Naive thymus-derived CD8-positive, alpha-beta T cell (primary cell): ENCODE data around the gene BCAS1. TPM values are rescaled to one million over a fixed set of nuclear protein-coding genes. Genes with fewer than 3 reads are reported as not detected.
A peak's percentile ranks its signal among the peaks of the same experiment; 100 is the strongest.

ENCODE experiments used
- ATAC-seq, 2 donors: fragments of 150-1000 bp; cut with Tn5 transposase in 1 of 2; sonication (Bioruptor Pico), chemical (Tn5 transposase) in 1 of 2; 1 replicate in 1 of 2; 2 replicates in 1 of 2; pipeline ENCODE4 v1.10.0; 2021; ENCODE audit warnings: mild to moderate bottlenecking in 2 of 2, moderate library complexity in 2 of 2
- POLR2A ChIA-PET: fragments of 350-600 bp; sonication (Branson Sonifier 250); formaldehyde crosslinking; loops from one replicate; lab custom pipeline; 2021; ENCODE audit warnings: antibody characterized with exemption; lab: Charles Lee
- DNase-seq, 10 donors: peaks; one replicate each; pipeline versions ENCODE4 v3.0.0 to v3.0.0-alpha.2; 2020 to 2022
- H3K27ac Mint-ChIP-seq, 10 donors: one replicate each; pipeline ENCODE4 v1.8.0; 2020 to 2022; ENCODE audit warnings: mild to moderate bottlenecking in 10 of 10, mixed read lengths in 10 of 10, moderate library complexity in 4 of 10, inconsistent platforms in 1 of 10
- H3K27me3 Mint-ChIP-seq, 5 donors: one replicate each; pipeline ENCODE4 v1.8.0; 2021 to 2022; ENCODE audit warnings: mixed read lengths in 5 of 5
- H3K36me3 Mint-ChIP-seq, 3 donors: one replicate each; pipeline ENCODE4 v1.8.0; 2020 to 2022; ENCODE audit warnings: mixed read lengths in 3 of 3, mild to moderate bottlenecking in 2 of 3, inconsistent platforms in 1 of 3
- H3K4me1 Mint-ChIP-seq, 4 donors: one replicate each; pipeline ENCODE4 v1.8.0; 2021 to 2022; ENCODE audit warnings: mixed read lengths in 4 of 4
- H3K4me3 Mint-ChIP-seq, 10 donors: one replicate each; pipeline ENCODE4 v1.8.0; 2020 to 2022; ENCODE audit warnings: mild to moderate bottlenecking in 10 of 10, mixed read lengths in 10 of 10, moderate library complexity in 6 of 10, inconsistent platforms in 1 of 10
- H3K9me3 Mint-ChIP-seq, 9 donors: one replicate each; pipeline ENCODE4 v1.8.0; 2020 to 2022; ENCODE audit warnings: mixed read lengths in 9 of 9, mild to moderate bottlenecking in 3 of 9, inconsistent platforms in 1 of 9, moderate library complexity in 1 of 9
- polyA plus RNA-seq, 3 donors: library from polyadenylated mRNA; unstranded; fragments of 300-500 nt; fragmentation: Illumina TruSeq; gene quantifications; one replicate each; pipeline ENCODE4 v1.2.3, GENCODE V29; 2021
- total RNA-seq, 8 experiments: library from RNA in 2 of 8; stranded (reverse) in 2 of 8; gene quantifications; one replicate each; pipeline ENCODE4 v1.2.3 and lab custom pipeline; 2021 to 2026

The BCAS1 gene
- total and polyA plus RNA-seq, 5 experiments from 2014 or later: not detected

DNA sequence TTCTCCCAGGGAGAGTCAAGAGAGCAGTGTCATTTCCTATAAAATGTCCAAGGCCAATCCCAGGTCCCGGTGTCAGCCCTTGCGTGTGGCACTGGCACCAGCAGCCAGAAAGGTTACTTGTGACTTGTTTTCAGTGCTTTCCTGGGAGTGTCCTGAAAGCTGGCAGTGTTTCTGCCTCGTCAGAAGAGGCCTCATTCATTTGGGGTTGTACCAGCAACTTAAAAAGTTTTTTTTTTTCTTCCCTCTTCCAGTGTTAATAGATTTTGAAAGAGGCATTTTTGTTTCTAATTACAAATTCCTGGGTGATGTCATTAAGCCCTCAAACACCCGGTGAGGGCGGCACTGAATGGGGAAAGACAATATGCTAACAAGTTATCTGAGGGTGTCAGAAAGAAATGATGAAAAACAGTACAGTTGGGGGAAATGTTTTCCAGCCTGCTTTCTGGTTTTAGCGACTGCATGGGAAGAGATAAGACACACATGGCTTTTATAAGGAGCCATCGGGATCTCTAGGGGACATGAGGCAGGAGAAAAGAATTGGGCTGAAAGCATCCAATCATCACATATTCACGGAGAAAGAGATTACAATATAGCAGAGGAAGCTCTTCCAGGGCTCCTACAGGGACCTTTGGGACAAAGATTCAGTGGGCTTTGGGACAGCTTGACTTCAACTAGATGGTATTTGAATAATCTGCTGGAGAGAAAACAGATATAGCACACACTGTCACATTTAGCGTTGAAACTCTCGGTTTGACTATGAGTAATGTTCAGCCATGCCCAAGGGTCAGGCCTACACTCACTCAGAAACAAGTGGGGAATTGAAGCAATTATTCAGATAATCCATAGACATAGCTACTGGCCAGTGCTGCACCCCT is 153.0 kb downstream of the BCAS1 start:
- ATAC-seq (no peak), DNase-seq (no peak)
- Mint-ChIP-seq H3K4me3 (peak overlapping the region in 2 of 10 donors; percentile 7 to 47), H3K27ac (peak overlapping the region in 5 of 10 donors; percentile 6 to 77 (median 69)), H3K9me3 (no peaks in the 10 kb centered on the region), H3K27me3 (no peaks in the 10 kb centered on the region), H3K4me1 (peaks cover 14 to 47% (median 27%) of the 10 kb centered on the region in 4 donors), H3K36me3 (no peaks in the 10 kb centered on the region)
- POLR2A ChIA-PET: interaction anchor here (0.6 to 3.2 kb wide), 13 partner anchors 10 to 362 kb away, joined by 3 to 18 read pairs (median 5); no protein-coding TSS in a partner anchor

DNA sequence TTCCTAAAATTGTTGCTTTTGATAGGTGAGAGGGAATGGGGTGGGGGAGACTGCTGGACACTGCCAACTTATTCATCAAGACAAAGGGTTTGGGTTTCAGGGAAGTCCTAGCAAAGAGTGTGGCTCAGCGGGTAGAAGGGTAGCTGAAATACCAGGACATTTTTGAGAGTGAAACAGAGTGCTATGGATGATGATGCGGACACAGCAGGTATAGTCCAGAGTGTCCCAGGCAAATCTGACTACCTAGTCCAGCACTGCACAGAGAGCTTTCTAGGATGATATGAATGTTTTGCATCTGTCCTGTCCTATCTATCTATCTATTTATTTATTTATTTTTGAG is 154.3 kb downstream of the BCAS1 start:
- Mint-ChIP-seq H3K4me3 (peak overlapping the region; percentile 93 to 98 (median 96)), H3K27ac (peak overlapping the region; percentile 90 to 95 (median 94)), H3K4me1 (peaks cover 21 to 44% (median 31%) of the 10 kb centered on the region in 4 donors), H3K27me3 (no peaks in the 10 kb centered on the region), H3K9me3 (no peaks in the 10 kb centered on the region), H3K36me3 (no peaks in the 10 kb centered on the region)
- POLR2A ChIA-PET: interaction anchor here (0.6 to 3.2 kb wide), 22 partner anchors 9 to 337 kb away, joined by 3 to 18 read pairs (median 4); no protein-coding TSS in a partner anchor
- ATAC-seq (peak in 1 of 2 donors; percentile 9), DNase-seq (no peak)

DNA sequence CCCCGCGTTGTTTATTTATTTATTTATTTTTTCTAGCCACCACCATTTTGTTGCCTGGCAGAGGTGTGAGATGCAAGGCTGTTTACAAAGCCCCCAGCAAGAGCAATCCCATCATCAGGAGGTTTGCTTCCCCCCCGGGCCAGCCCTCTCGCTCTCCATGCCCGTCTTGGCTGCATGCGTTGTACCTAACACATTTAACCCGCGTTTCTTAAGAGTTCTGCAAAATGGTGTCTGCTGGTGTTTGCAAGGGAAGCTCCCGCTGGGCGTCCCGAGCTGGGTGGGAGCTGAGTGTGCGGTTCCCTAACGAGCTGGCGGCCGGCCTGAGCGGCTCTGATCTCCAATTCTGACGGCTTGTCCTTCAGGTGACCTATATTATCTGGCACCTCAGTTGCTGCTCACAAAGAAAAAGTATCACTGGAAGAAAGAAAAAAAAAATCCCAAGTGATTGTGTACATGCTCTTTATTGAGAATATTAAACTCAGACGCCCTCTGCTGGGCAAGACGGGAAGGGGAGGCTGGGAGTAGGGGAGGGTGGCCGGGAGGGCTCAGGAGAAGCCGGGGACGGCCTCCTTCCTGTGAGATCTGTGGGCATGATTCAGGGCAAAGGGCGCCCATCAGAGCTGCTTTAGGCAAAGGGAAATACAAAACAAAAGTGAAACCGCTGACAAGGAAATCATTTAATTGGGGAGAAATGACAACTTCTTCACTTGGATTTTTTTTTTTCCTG is 154.8 kb downstream of the BCAS1 start:
- peak; percentile 95 to 98 for ATAC-seq
- DNase-seq: peak; percentile 79 to 96 (median 90)
- H3K9me3 Mint-ChIP-seq: no peaks in the 10 kb centered on the region
- H3K27ac Mint-ChIP-seq: peak overlapping the region; percentile 90 to 95 (median 94)
- no peaks in the 10 kb centered on the region for H3K36me3 Mint-ChIP-seq
- POLR2A ChIA-PET: interaction anchor here (0.6 to 3.2 kb wide), 25 partner anchors 9 to 336 kb away, joined by 3 to 18 read pairs (median 4); no protein-coding TSS in a partner anchor
- no peaks in the 10 kb centered on the region for H3K27me3 Mint-ChIP-seq
- peak overlapping the region; percentile 93 to 98 (median 96) for H3K4me3 Mint-ChIP-seq
- H3K4me1 Mint-ChIP-seq: peaks cover 23 to 42% (median 31%) of the 10 kb centered on the region in 4 donors

DNA sequence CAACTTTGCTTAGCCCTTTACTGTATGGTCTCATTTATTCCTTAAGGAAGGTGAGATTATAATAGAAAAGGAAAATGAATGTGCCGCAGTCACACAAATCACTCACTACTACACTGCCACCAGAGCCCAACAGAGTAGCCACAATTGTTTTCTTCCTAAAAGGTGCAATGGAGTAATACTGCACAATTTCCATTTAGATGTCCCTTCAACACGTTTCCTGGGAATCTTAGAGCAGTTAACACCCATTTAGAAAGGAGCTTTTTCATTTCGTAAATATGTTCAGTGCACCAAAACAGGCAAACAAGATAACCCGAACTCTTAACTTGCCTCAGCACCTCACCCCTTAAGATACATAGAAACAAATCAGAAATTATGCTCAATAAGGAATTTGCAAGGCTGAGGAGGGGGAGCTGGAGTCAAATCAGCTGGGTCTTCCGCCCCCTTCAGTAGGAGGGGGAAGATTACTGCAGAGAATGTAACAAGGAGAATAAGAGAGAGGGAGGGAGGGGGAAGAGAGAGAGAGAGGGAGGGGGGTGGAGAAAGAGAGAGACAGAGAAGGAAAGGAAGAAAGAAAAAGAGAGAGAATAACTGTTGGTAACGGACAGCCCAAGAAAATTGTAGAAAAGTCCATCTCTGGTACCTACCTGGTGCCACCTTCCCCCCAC is 155.5 kb downstream of the BCAS1 start:
- Mint-ChIP-seq H3K27me3 (no peaks in the 10 kb centered on the region), H3K4me1 (peaks cover 26 to 46% (median 31%) of the 10 kb centered on the region in 4 donors), H3K9me3 (no peaks in the 10 kb centered on the region), H3K36me3 (no peaks in the 10 kb centered on the region), H3K27ac (peak overlapping the region; percentile 90 to 95 (median 94)), H3K4me3 (peak overlapping the region; percentile 93 to 98 (median 96))
- POLR2A ChIA-PET: interaction anchor here (0.5 to 3.2 kb wide), 19 partner anchors 8 to 348 kb away, joined by 3 to 18 read pairs (median 4); no protein-coding TSS in a partner anchor
- no peak for ATAC-seq
- DNase-seq: no peak

DNA sequence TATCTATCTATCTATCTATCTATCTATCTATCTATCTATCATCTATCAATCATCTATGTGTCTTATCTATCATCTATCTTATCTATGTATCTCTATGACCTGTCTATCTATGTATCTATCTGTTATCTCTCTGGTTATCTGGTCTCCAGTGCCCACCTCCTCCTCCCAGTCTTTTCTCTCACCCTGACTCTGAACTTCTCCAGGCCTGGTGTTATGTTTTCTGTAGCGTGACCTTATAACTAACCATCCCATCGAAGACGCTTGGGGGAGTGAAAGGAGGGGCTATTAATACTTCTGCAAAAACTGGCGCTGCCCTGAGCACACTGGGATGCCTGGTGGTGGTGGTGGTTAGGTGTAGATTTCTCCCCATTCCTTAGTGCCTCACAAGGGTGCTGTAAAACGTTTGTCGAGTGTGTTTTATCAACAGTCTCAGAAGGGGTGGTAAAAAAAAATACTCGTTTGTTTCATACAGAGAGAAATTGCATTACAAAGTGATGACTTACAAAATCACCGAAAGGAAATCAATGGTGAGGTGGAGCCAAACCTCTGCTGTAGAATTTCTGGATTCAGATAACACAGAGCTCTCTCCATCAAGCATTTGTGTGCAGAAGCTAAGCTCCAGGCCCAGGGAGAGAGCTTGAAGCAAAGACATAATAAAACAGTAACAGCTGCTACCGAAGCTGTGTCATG is 156.2 kb downstream of the BCAS1 start:
- peaks cover 26 to 49% (median 31%) of the 10 kb centered on the region in 4 donors for H3K4me1 Mint-ChIP-seq
- H3K27ac Mint-ChIP-seq: peak overlapping the region; percentile 37 to 95 (median 92)
- no peaks in the 10 kb centered on the region for H3K36me3 Mint-ChIP-seq
- DNase-seq (no peak), ATAC-seq (no peak)
- H3K9me3 Mint-ChIP-seq: no peaks in the 10 kb centered on the region
- H3K27me3 Mint-ChIP-seq: no peaks in the 10 kb centered on the region
- POLR2A ChIA-PET: interaction anchor here (0.5 to 3.2 kb wide), 12 partner anchors 7 to 347 kb away, joined by 3 to 18 read pairs (median 4); no protein-coding TSS in a partner anchor
- H3K4me3 Mint-ChIP-seq: peak overlapping the region in 8 of 10 donors; percentile 30 to 98 (median 95)

DNA sequence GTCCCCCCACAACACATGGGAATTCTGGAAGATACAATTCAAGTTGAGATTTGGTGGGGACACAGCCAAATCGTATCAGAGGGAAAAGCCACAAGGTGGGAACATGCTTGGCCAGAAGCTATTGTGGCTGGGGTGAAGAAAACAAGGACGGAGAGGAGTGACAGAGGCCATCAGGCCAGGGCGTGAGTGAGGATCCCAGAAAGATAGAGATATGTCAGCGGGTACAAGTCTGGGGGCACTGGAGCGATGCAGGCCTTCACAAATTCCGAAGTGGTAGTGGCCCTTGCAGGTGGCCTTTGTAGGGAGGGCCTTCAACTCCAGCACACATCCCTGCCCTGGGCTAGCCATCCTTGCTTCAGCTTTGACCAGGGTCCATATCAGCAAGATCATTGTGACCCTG is 159.1 kb downstream of the BCAS1 start:
- POLR2A ChIA-PET: interaction anchor here (0.6 to 1.4 kb wide), 4 partner anchors 11 to 317 kb away, joined by 3 to 8 read pairs (median 4); no protein-coding TSS in a partner anchor
- Mint-ChIP-seq H3K4me1 (peaks cover 28 to 50% (median 40%) of the 10 kb centered on the region in 4 donors), H3K27ac (peak overlapping the region in 3 of 10 donors; percentile 12 to 82 (median 67)), H3K27me3 (no peaks in the 10 kb centered on the region), H3K9me3 (no peaks in the 10 kb centered on the region), H3K4me3 (no peak overlapping the region), H3K36me3 (no peaks in the 10 kb centered on the region)
- no peak for DNase-seq
- no peak for ATAC-seq

DNA sequence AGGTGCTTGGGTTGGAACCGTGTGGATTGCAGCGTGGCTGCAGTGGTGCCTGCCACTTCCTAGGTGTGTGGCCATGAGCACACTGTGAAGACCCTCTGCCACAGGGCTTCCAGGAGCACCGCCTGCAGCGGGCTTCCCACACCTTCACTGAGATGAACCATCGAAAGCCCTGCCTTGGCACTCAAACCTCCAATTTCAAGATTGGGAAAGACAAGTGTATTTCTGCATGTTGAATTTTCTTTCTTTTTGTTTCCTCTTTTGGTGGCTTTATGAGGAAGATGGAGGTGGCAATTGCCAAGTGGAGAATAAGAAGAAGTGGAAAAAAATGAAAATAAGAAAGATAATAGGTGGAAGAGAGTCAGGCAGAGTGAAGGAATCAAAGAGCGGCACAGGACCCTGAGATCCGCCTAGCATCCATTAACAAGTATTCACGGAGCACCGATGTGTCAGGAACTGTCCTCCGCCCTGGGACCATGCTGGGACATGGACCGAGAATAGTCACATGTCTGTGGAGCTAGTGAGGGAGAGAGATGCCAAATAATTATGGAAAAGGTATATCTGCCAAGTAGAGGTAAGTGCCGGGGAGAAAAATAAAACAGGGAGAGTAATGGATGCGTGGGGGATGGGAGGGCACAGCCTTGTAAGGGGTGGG is 159.9 kb downstream of the BCAS1 start:
- Mint-ChIP-seq H3K36me3 (no peaks in the 10 kb centered on the region), H3K27ac (peak overlapping the region in 3 of 10 donors; percentile 28 to 80 (median 67)), H3K4me1 (peaks cover 24 to 48% (median 35%) of the 10 kb centered on the region in 4 donors), H3K4me3 (no peak overlapping the region), H3K9me3 (no peaks in the 10 kb centered on the region), H3K27me3 (no peaks in the 10 kb centered on the region)
- POLR2A ChIA-PET: no interaction called here
- no peak for DNase-seq
- ATAC-seq: no peak

DNA sequence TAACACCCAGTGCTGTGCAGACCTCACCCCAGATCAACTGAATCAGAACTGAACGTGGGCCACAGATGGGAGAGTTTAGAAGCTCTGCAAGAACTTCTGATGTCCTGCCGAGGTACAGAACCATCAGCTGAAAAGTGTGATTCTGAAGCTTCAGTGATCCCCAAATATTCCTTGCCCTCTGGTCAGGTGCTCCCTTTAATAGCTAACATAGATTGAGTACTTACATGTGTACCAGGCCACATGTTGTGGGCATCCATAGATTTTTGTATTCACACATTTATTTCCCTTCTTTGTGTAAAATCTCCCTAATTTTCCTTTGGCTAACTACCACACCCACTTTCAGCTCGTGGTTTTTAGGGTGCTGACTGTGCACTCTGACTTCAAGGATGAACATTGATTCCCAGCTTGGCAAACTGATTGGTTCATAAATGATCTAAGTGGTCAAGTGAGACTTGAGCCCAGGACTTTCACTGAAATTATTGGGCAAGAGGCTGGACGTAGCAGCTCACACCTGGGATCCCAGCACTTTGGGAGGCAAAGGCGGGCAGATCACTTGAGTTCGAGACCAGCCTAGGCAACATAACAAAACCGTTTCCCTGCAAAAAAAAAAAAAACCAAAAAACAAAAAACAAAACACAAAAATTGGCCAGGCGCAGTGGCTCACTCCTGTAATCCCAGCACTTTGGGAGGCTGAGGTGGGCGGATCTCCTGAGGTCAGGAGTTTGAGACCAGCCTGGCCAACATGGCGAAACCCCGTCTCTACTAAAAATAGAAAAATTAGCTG is 162.2 kb downstream of the BCAS1 start:
- H3K27me3 Mint-ChIP-seq: no peaks in the 10 kb centered on the region
- H3K9me3 Mint-ChIP-seq: no peaks in the 10 kb centered on the region
- no peaks in the 10 kb centered on the region for H3K36me3 Mint-ChIP-seq
- no peak overlapping the region for H3K4me3 Mint-ChIP-seq
- H3K4me1 Mint-ChIP-seq: peaks cover 18 to 42% (median 30%) of the 10 kb centered on the region in 4 donors
- no peak for DNase-seq
- no peak for ATAC-seq
- peak overlapping the region in 2 of 10 donors; percentile 36 to 48 for H3K27ac Mint-ChIP-seq
- POLR2A ChIA-PET: interaction anchor here (0.6 to 1.8 kb wide), 5 partner anchors 9 to 341 kb away, joined by 3 to 14 read pairs (median 4); no protein-coding TSS in a partner anchor

DNA sequence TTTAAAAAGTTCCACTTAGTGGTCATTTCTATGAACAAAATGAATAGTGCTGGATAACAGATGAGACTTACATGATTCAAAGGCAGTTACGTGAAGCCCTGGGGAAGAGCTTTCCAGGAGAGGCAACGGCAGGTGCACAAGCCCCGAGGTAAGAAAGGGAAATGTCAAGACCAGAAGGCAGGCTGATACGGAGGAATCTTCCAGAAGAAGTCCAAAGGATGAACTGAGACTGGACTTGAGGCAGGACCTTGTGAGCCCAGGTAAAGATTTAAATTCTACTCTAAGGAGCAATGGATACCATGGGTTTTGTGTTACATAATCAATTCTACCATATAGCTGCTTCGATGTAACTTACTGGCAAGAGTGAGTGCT is 164.6 kb downstream of the BCAS1 start:
- peak overlapping the region in 3 of 10 donors; percentile 38 to 72 (median 57) for H3K27ac Mint-ChIP-seq
- no peak for DNase-seq
- no peak for ATAC-seq
- no peak overlapping the region for H3K4me3 Mint-ChIP-seq
- H3K4me1 Mint-ChIP-seq: peaks cover 20 to 45% (median 30%) of the 10 kb centered on the region in 4 donors
- POLR2A ChIA-PET: interaction anchor here (0.9 to 1.8 kb wide), 3 partner anchors 12 to 21 kb away, joined by 3 to 6 read pairs (median 3); no protein-coding TSS in a partner anchor
- no peaks in the 10 kb centered on the region for H3K36me3 Mint-ChIP-seq
- no peaks in the 10 kb centered on the region for H3K9me3 Mint-ChIP-seq
- no peaks in the 10 kb centered on the region for H3K27me3 Mint-ChIP-seq

DNA sequence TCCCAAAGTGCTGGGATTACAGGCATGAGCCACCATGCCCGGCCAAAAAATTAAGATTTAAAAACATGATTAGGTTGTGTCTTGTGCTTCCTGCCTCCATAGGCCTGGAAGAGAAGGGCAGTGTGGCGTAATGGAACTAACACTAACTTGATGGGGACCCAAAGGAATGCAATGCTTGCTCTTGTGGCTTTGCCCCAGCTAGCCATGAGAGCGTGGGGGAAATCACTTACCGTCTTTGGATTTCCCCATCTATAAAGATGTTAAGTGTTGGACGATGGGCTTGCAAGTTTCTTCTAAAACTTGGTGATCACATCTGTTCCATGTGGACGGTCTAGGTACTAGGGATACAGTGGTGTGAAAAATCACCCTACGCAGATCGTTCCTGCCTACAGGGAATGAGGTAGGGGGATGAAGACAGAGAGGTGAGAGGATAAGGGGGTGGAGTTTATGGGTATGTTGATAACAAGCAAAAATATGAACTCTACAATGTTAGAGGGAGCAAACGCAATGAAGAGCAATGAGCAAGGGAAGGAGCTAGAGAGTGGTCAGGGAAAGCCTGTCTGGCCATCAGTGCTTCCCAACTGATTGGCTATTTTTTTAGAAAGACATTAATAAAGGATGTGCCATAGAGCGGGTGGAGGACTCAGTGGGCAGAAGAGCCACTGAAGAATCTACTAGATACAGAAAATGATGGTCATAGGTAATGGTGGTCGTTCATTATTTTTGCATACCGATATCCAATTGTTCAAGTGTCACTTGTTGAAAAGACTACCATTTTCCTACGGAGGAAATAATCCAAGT is 165.2 kb downstream of the BCAS1 start:
- POLR2A ChIA-PET: interaction anchor here (0.9 kb wide), 1 partner anchor 14 kb away, joined by 3 read pairs; no protein-coding TSS in a partner anchor
- Mint-ChIP-seq H3K4me3 (no peak overlapping the region), H3K36me3 (no peaks in the 10 kb centered on the region), H3K4me1 (peaks cover 17 to 45% (median 35%) of the 10 kb centered on the region in 4 donors), H3K27me3 (no peaks in the 10 kb centered on the region), H3K9me3 (no peaks in the 10 kb centered on the region), H3K27ac (peak overlapping the region in 3 of 10 donors; percentile 38 to 50 (median 40))
- no peak for ATAC-seq
- no peak for DNase-seq
